Mammary epithelial cell (primary cell): ENCODE results near the gene HNRNPC.

Experiments used
- EZH2 ChIP-seq: IDR thresholded peaks from 2 replicates; pipeline ENCODE4 v1.6.1; 2012; ENCODE audit warnings: low read length, inconsistent platforms, borderline replicate concordance
- TF ChIP-seq, protein P1 (sequence below), 2 donors: IDR thresholded peaks in 1 of 2; conservative IDR thresholded peaks in 1 of 2; 2 replicates each; pipeline ENCODE4 v1.5.1; 2011 to 2012; ENCODE audit warnings: inconsistent platforms in 2 of 2, low read length in 2 of 2, mild to moderate bottlenecking in 2 of 2, control low read depth in 1 of 2, low read depth in 1 of 2; ENCODE audit not compliant: insufficient read depth in 1 of 2; ENCODE audit errors: extremely low read depth in 1 of 2

GRCh38 chr14:21300892-21301291 lies 31.6 kb upstream of the HNRNPC start:
- peak; percentile 83 for TF ChIP-seq EZH2
- TF ChIP-seq, protein P1, sequence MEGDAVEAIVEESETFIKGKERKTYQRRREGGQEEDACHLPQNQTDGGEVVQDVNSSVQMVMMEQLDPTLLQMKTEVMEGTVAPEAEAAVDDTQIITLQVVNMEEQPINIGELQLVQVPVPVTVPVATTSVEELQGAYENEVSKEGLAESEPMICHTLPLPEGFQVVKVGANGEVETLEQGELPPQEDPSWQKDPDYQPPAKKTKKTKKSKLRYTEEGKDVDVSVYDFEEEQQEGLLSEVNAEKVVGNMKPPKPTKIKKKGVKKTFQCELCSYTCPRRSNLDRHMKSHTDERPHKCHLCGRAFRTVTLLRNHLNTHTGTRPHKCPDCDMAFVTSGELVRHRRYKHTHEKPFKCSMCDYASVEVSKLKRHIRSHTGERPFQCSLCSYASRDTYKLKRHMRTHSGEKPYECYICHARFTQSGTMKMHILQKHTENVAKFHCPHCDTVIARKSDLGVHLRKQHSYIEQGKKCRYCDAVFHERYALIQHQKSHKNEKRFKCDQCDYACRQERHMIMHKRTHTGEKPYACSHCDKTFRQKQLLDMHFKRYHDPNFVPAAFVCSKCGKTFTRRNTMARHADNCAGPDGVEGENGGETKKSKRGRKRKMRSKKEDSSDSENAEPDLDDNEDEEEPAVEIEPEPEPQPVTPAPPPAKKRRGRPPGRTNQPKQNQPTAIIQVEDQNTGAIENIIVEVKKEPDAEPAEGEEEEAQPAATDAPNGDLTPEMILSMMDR (conservative IDR thresholded peaks at IDR 0.05 in 1 of 2, IDR thresholded peaks at IDR 0.05 in 1 of 2; ENCODE audit: extremely low read depth in 1 of 2, insufficient read depth in 1 of 2, low read depth in 1 of 2, low read length in 2 of 2) = no peak
